Esophagus squamous epithelium (tissue), 4 donors: ENCODE measurements around the gene FHIT.

Source experiments
- CTCF ChIP-seq, 6 experiments: fragments of 450-650 bp in 4 of 6; fragments of 200-600 bp in 2 of 6; sonication (generic) in 2 of 6; IDR thresholded peaks; one replicate each; pipeline ENCODE4 v1.5.1; 2016 to 2019; ENCODE audit warnings: antibody characterized with exemption in 6 of 6, mild to moderate bottlenecking in 4 of 6, moderate library complexity in 4 of 6
- POLR2A ChIP-seq, 4 donors: fragments of 450-650 bp; IDR thresholded peaks; one replicate each; pipeline ENCODE4 v1.6.1; 2017; ENCODE audit warnings: antibody characterized with exemption in 4 of 4, mild to moderate bottlenecking in 4 of 4, moderate library complexity in 3 of 4

GRCh38 chr3:61132062-61132461 is 119.2 kb downstream of the FHIT start:
- TF ChIP-seq POLR2A (IDR thresholded peaks at IDR 0.05) (no peak), CTCF (IDR thresholded peaks at IDR 0.05) (no peak)
